Activated CD8-positive, alpha-beta memory T cell treated with anti-CD3 and anti-CD28 coated beads, Interleukin-2, amount 10 ng/mL, durations not matched to agents 7 days and 5 days (primary cell): ENCODE results near the gene AHRR. TPM values are rescaled to one million over a fixed set of nuclear protein-coding genes. Genes with fewer than 3 reads are reported as not detected.
A peak's percentile ranks its signal among the peaks of the same experiment; 100 is the strongest.

Experiments
- ATAC-seq: fragments of 150-1000 bp; cut with Tn5 transposase; one replicate; pipeline ENCODE4 v1.10.0; 2021; ENCODE audit warnings: moderate library complexity
- CTCF ChIA-PET: fragments of 350-600 bp; sonication (Branson Sonifier 250); formaldehyde crosslinking; loops from one replicate; lab custom pipeline; 2021; ENCODE audit warnings: antibody characterized with exemption; lab: Charles Lee
- DNase-seq: peaks from one replicate; pipeline ENCODE4 v3.0.0-alpha.2; 2020
- H3K27ac Mint-ChIP-seq: one replicate; pipeline ENCODE4 v1.8.0; 2021; ENCODE audit warnings: mild to moderate bottlenecking, mixed read lengths
- H3K27me3 Mint-ChIP-seq: one replicate; pipeline ENCODE4 v1.8.0; 2021; ENCODE audit warnings: mixed read lengths
- H3K36me3 Mint-ChIP-seq: one replicate; pipeline ENCODE4 v1.8.0; 2021; ENCODE audit warnings: mild to moderate bottlenecking, mixed read lengths
- H3K4me1 Mint-ChIP-seq: one replicate; pipeline ENCODE4 v1.8.0; 2021; ENCODE audit warnings: mixed read lengths
- H3K4me3 Mint-ChIP-seq: one replicate; pipeline ENCODE4 v1.8.0; 2021; ENCODE audit warnings: mild to moderate bottlenecking, moderate library complexity, mixed read lengths
- H3K9me3 Mint-ChIP-seq: one replicate; pipeline ENCODE4 v1.8.0; 2022; ENCODE audit warnings: low read depth, mixed read lengths
- total RNA-seq, 2 experiments: library from RNA; stranded (reverse); gene quantifications; one replicate each; pipeline ENCODE4 v1.2.3, GENCODE V29; 2021

The AHRR gene
- total RNA-seq, 2 experiments from 2014 or later = 56.8 to 64.0 TPM

GRCh38 chr5:421287-421880, 99.9 kb downstream of the AHRR start:
- no peak overlapping the region for H3K27ac Mint-ChIP-seq
- CTCF ChIA-PET = interaction anchor here (0.6 kb wide), 1 partner anchor 100 kb away, joined by 3 read pairs; the partner anchor contains the start of gene AHRR
- H3K4me1 Mint-ChIP-seq = peaks cover 20% of the 10 kb centered on the region
- H3K27me3 Mint-ChIP-seq = no peaks in the 10 kb centered on the region
- peaks cover 23% of the 10 kb centered on the region for H3K36me3 Mint-ChIP-seq
- ATAC-seq = no peak
- H3K9me3 Mint-ChIP-seq = no peaks in the 10 kb centered on the region
- H3K4me3 Mint-ChIP-seq = no peak overlapping the region
- DNase-seq = no peak

DNA sequence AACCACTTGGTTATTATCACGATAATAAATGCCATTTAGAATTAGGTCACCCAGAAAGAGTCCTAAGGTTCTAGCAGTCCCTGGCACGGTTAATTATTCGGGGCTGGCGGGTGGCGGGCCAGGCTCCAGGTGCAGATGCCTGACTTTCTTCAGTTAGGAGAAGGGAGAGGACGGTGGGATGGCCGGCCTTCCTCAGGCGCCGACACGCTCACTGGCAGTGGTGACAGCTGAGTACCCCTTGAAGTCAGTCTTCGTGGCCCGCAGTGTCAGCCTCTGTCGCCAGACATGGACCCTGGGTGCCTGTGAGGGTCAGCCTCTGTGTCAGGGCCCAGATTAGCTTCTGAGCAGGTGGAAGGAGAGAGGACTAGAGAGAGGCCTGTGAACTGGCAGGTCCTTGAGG, 100.4 kb downstream of the AHRR start:
- Mint-ChIP-seq H3K27me3 (no peaks in the 10 kb centered on the region), H3K36me3 (peaks cover 26% of the 10 kb centered on the region), H3K4me3 (no peak overlapping the region), H3K9me3 (no peaks in the 10 kb centered on the region), H3K4me1 (peaks cover 20% of the 10 kb centered on the region), H3K27ac (no peak overlapping the region)
- no peak for ATAC-seq
- no peak for DNase-seq
- CTCF ChIA-PET = interaction anchor here (0.6 kb wide), 1 partner anchor 101 kb away, joined by 3 read pairs; the partner anchor contains the start of gene AHRR

DNA sequence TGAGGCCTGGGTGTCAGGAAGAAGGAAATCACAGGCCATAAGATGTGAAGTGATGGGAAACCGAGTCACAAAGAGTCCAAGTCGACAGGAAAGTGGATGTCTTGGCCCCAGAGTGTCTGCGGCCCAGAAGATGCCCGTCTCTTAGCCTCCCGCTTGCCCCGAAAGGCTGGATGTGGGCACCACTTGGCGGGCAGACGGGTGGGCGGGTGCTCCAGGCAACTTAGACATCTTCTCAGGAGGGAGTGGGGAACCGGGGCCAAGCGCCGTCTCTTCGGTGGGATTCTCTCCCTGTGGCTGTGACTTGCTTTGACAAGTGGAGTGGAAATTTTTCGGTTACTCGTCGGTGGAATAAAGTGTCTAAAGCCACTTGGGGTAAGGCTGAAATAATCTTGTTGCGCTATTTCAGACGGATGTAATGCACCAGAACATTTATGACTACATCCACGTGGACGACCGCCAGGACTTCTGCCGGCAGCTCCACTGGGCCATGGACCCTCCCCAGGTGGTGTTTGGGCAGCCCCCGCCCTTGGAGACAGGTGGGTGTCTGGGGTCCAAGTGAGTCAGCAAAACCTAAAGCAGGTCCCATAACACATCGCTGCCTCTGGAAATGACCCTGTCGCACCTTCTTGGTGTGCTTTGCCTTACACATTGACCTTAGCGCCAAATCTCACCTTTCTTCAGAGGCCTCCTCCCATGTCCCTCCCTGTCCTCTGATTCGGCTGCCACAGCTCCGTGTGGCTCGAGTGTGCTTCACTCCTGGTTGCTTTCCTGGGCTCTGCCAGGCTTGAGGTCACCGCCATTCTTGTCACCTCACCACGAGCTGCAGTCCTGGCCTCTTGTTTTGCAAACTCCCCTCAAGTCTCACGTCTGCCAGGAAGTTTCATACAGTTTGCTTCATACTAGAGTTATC, 101.1 kb downstream of the AHRR start:
- CTCF ChIA-PET = interaction anchor here (0.6 to 3.7 kb wide), 3 partner anchors 9 to 106 kb away, joined by 3 to 35 read pairs (median 14); partner anchors contain the start of gene AHRR
- Mint-ChIP-seq H3K9me3 (no peaks in the 10 kb centered on the region), H3K27ac (peak overlapping the region; percentile 12), H3K4me1 (peaks cover 20% of the 10 kb centered on the region), H3K27me3 (no peaks in the 10 kb centered on the region), H3K36me3 (peaks cover 26% of the 10 kb centered on the region), H3K4me3 (no peak overlapping the region)
- ATAC-seq (no peak), DNase-seq (no peak)

GRCh38 chr5:423233-423565, 101.7 kb downstream of the AHRR start:
- H3K9me3 Mint-ChIP-seq = no peaks in the 10 kb centered on the region
- CTCF ChIA-PET = interaction anchor here (1.5 to 3.7 kb wide), 3 partner anchors 9 to 107 kb away, joined by 4 to 35 read pairs (median 14); no protein-coding TSS in a partner anchor
- peaks cover 28% of the 10 kb centered on the region for H3K36me3 Mint-ChIP-seq
- peaks cover 20% of the 10 kb centered on the region for H3K4me1 Mint-ChIP-seq
- peak overlapping the region; percentile 12 for H3K27ac Mint-ChIP-seq
- ATAC-seq (no peak), DNase-seq (no peak)
- no peak overlapping the region for H3K4me3 Mint-ChIP-seq
- no peaks in the 10 kb centered on the region for H3K27me3 Mint-ChIP-seq

DNA sequence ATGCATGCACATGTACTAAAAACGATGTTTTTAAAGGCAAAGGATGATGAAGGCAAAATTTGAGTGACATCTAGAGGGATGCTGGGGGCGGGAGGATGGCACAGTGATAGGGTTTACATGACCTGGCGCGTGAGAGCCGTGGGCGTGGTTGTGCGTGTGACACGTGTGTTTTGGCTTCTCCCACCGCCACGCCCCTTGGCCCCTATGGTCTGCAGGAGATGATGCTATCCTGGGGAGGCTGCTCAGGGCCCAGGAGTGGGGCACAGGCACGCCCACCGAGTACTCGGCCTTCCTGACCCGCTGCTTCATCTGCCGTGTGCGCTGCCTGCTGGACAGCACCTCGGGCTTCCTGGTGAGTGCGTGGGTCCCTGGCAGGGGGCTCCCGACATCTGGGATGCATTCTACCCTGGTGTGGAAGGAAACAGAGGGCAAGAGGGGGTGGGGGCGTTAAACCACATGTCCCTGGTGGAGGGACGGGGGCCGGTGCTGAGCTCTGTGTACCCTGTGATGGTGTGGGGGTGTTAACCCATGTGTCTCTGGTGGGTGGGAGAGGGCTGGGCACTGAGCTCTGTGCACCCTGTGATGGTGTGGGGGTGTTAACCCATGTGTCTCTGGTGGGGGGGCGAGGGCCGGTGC, 102.2 kb downstream of the AHRR start:
- Mint-ChIP-seq H3K27me3 (no peaks in the 10 kb centered on the region), H3K27ac (no peak overlapping the region), H3K9me3 (no peaks in the 10 kb centered on the region), H3K4me3 (no peak overlapping the region), H3K36me3 (peaks cover 29% of the 10 kb centered on the region), H3K4me1 (peaks cover 20% of the 10 kb centered on the region)
- CTCF ChIA-PET = interaction anchor here (1.5 to 3.7 kb wide), 4 partner anchors 10 to 111 kb away, joined by 3 to 35 read pairs (median 9); no protein-coding TSS in a partner anchor
- DNase-seq = no peak
- no peak for ATAC-seq

- no peak for DNase-seq
- no peak for ATAC-seq
- CTCF ChIA-PET = interaction anchor here (1.1 to 3.7 kb wide), 6 partner anchors 11 to 112 kb away, joined by 3 to 35 read pairs (median 4); no protein-coding TSS in a partner anchor
- H3K4me1 Mint-ChIP-seq = peaks cover 20% of the 10 kb centered on the region
- peaks cover 31% of the 10 kb centered on the region for H3K36me3 Mint-ChIP-seq
- H3K4me3 Mint-ChIP-seq = no peak overlapping the region
- H3K27me3 Mint-ChIP-seq = no peaks in the 10 kb centered on the region
- H3K27ac Mint-ChIP-seq = peak overlapping the region; percentile 52
- no peaks in the 10 kb centered on the region for H3K9me3 Mint-ChIP-seq
Observed at GRCh38 chr5:424301-425110, 103.0 kb downstream of the AHRR start.

DNA sequence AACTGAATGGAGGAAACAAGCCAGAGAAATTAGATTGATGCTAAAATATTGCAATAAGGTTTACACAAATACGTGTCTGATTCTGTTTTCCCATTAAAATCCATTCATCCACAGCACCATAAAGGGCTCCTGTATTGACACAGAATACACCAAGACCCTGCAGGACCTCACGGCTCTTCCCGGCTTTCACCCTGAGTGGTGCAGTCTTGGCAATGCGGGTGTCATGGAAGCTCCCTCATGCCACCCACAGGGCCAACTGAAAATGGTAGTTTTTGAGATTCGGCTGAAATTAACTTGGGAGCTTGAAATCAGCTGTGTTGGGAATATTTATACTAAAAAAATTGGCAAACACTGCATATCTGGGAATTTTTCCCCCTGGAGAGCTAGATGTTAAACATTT, 104.2 kb downstream of the AHRR start:
- ATAC-seq (no peak), DNase-seq (no peak)
- H3K4me1 Mint-ChIP-seq = peaks cover 20% of the 10 kb centered on the region
- H3K27me3 Mint-ChIP-seq = no peaks in the 10 kb centered on the region
- no peaks in the 10 kb centered on the region for H3K9me3 Mint-ChIP-seq
- no peak overlapping the region for H3K4me3 Mint-ChIP-seq
- no peak overlapping the region for H3K27ac Mint-ChIP-seq
- CTCF ChIA-PET = interaction anchor here (0.6 to 3.7 kb wide), 11 partner anchors 12 to 237 kb away, joined by 3 to 35 read pairs (median 4); partner anchors contain the start of genes AHRR and LRRC14B
- peaks cover 32% of the 10 kb centered on the region for H3K36me3 Mint-ChIP-seq

- ATAC-seq = no peak
- Mint-ChIP-seq H3K27me3 (no peaks in the 10 kb centered on the region), H3K9me3 (no peaks in the 10 kb centered on the region), H3K4me3 (no peak overlapping the region), H3K36me3 (peaks cover 31% of the 10 kb centered on the region), H3K27ac (peak overlapping the region; percentile 9), H3K4me1 (peaks cover 20% of the 10 kb centered on the region)
- DNase-seq = no peak
- CTCF ChIA-PET = interaction anchor here (0.6 to 3.7 kb wide), 10 partner anchors 13 to 238 kb away, joined by 3 to 35 read pairs (median 4); partner anchors contain the start of genes AHRR and LRRC14B
Observed at GRCh38 chr5:426392-426976, 105.0 kb downstream of the AHRR start.

GRCh38 chr5:427415-428087, 106.0 kb downstream of the AHRR start:
- DNase-seq (peak; percentile 31), ATAC-seq (no peak)
- CTCF ChIA-PET = interaction anchor here (0.9 to 1.2 kb wide), 2 partner anchors 49 to 111 kb away, joined by 3 to 7 read pairs; no protein-coding TSS in a partner anchor
- H3K27me3 Mint-ChIP-seq = no peaks in the 10 kb centered on the region
- H3K4me1 Mint-ChIP-seq = peaks cover 20% of the 10 kb centered on the region
- no peaks in the 10 kb centered on the region for H3K9me3 Mint-ChIP-seq
- peaks cover 35% of the 10 kb centered on the region for H3K36me3 Mint-ChIP-seq
- H3K27ac Mint-ChIP-seq = no peak overlapping the region
- H3K4me3 Mint-ChIP-seq = no peak overlapping the region

DNA sequence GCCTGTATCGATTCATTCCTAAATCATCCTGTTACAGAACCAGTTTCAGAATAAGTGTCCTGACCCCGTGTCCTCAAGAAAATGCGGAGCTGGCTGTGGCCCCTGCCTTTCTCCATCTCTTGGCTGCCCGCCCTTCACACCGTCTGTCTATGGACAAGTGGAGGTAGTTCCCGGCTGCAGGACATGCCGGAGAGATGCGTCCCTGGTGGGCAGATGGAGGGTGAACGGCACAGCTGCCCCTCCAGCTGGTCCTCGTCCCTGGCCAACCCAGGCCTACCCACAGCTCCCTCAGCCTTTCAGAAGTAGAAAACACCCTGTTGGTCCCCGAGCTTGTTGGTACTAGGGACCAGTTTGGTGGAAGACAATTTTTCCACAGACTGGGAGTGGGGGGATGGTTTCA, 106.7 kb downstream of the AHRR start:
- no peak overlapping the region for H3K27ac Mint-ChIP-seq
- DNase-seq (peak; percentile 28), ATAC-seq (no peak)
- H3K4me1 Mint-ChIP-seq = peaks cover 14% of the 10 kb centered on the region
- H3K4me3 Mint-ChIP-seq = no peak overlapping the region
- peaks cover 32% of the 10 kb centered on the region for H3K36me3 Mint-ChIP-seq
- CTCF ChIA-PET = interaction anchor here (0.8 to 1.4 kb wide), 5 partner anchors 50 to 240 kb away, joined by 3 to 7 read pairs (median 4); no protein-coding TSS in a partner anchor
- H3K9me3 Mint-ChIP-seq = no peaks in the 10 kb centered on the region
- no peaks in the 10 kb centered on the region for H3K27me3 Mint-ChIP-seq

DNA sequence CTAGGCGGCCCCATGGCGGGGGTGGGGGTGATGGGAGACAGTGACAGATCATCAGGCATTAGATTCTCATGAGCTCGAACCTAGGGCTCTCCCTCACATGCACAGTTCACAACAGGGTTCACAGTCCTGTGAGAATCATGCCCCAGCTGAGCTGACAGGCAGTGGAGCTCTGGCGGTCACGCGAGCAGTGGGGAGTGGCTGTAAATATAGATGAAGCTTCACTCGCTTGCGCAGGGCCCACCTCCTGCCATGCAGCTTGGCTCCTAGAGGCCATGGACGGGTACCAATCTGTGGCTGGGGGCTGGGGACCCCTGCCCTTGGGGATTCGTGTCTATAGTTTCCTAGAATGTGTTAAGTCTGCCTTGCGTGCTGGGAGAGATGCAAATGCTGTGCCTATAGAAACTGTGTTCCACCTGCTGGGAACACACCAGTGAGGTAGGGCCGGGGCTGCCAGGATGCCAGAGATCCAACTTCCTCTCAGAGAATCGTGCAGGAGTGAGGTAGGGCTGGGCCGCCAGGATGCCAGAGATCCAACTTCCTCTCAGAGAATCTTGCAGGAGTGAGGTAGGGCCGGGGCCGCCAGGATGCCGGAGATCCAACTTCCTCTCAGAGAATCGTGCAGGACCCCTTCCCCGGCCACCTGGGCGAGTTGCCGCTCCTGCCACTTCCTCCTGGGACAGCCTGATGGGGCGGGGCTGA, 107.4 kb downstream of the AHRR start:
- no peak for DNase-seq

More for the DNA sequence above, 107.4 kb downstream of the AHRR start:
- H3K27ac Mint-ChIP-seq = no peak overlapping the region
- H3K9me3 Mint-ChIP-seq = no peaks in the 10 kb centered on the region
- H3K27me3 Mint-ChIP-seq = no peaks in the 10 kb centered on the region
- H3K4me3 Mint-ChIP-seq = no peak overlapping the region
- CTCF ChIA-PET = interaction anchor here (0.8 to 4.0 kb wide), 8 partner anchors 50 to 240 kb away, joined by 3 to 44 read pairs (median 6); partner anchors contain the start of gene AHRR
- ATAC-seq = no peak
- peaks cover 9% of the 10 kb centered on the region for H3K4me1 Mint-ChIP-seq
- peaks cover 28% of the 10 kb centered on the region for H3K36me3 Mint-ChIP-seq
